ENCODE data around the gene PRPSAP1. TPM values are rescaled to one million over a fixed set of nuclear protein-coding genes. Genes with fewer than 3 reads are reported as not detected.

The PRPSAP1 gene
- total RNA-seq, 1 donor from 2014 or later = 26.7 TPM

DNA sequence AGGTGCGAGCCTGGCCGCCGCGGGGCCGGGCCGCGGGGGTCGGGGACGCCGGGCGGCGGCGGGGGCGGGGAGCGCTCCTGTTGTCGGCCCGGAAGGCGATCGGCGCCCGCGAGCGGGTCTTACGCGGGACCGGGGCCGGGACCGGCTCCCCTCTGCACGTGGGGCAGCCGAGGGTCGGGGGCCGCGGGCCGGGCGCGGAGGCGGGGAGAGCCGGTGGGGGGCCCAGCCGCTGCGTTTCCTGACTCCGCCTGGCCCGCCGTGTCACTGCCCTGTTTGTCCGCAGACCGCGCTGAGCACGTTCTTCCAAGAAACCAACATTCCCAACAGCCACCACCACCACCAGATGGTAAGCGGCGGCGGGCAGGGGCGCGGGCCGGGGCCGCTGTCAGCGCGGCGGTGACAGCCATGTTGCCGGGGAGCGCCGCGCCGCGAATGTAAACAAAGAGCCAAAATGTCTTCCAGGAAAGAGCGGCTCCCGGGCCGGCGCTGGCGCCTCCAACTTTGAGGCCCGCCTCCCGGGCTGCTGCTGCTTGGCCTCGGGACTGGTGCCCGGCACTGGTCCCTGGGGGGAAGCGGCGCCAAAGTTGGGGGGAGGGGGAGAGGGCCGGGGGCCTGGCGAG lies 88.0 kb downstream of the PRPSAP1 start:
- TF ChIP-seq, protein P1, sequence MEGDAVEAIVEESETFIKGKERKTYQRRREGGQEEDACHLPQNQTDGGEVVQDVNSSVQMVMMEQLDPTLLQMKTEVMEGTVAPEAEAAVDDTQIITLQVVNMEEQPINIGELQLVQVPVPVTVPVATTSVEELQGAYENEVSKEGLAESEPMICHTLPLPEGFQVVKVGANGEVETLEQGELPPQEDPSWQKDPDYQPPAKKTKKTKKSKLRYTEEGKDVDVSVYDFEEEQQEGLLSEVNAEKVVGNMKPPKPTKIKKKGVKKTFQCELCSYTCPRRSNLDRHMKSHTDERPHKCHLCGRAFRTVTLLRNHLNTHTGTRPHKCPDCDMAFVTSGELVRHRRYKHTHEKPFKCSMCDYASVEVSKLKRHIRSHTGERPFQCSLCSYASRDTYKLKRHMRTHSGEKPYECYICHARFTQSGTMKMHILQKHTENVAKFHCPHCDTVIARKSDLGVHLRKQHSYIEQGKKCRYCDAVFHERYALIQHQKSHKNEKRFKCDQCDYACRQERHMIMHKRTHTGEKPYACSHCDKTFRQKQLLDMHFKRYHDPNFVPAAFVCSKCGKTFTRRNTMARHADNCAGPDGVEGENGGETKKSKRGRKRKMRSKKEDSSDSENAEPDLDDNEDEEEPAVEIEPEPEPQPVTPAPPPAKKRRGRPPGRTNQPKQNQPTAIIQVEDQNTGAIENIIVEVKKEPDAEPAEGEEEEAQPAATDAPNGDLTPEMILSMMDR (IDR thresholded peaks at IDR 0.05) = no peak

GRCh38 chr17:76264755-76265623 lies 88.7 kb downstream of the PRPSAP1 start, which contains the start of gene UBALD2:
UBALD2 (plus strand) TSS chr17:76265348; CDS start chr17:76265506, 158 bp downstream.
- CTCF ChIA-PET = interaction anchor here (0.6 to 3.5 kb wide), 9 partner anchors 8 to 144 kb away, joined by 3 to 28 read pairs (median 3); no protein-coding TSS in a partner anchor
- Mint-ChIP-seq H3K27me3 (no peaks in the 10 kb centered on the region), H3K36me3 (ENCODE audit: low read depth) (peaks cover 29% of the 10 kb centered on the region), H3K9me3 (no peaks in the 10 kb centered on the region), H3K4me1 (peaks cover 80% of the 10 kb centered on the region), H3K4me3 (peak within 1 kb of the TSS; percentile 92), H3K27ac (peak within 1 kb of the TSS; percentile 94)
- DNase-seq (peak; percentile 97), ATAC-seq (ENCODE audit: low read depth) (peak; percentile 77)
- POLR2A ChIA-PET = interaction anchor here (0.6 to 17.7 kb wide), 33 partner anchors 8 to 1901 kb away, joined by 3 to 481 read pairs (median 5); partner anchors contain the start of genes EXOC7, FOXJ1, RNF157 and SRP68
- intact Hi-C loops (cut with micrococcal nuclease) = loop anchor here (1.0 to 10.0 kb wide), 5 partner anchors 7 to 970 kb away; partner anchors contain the start of gene UNK
- TF ChIP-seq, protein P1 (IDR thresholded peaks at IDR 0.05) = no peak

More for the DNA sequence above, 88.0 kb downstream of the PRPSAP1 start:
- H3K27ac Mint-ChIP-seq = peak overlapping the region; percentile 86
- no peaks in the 10 kb centered on the region for H3K27me3 Mint-ChIP-seq
- intact Hi-C loops (cut with micrococcal nuclease) = loop anchor here (2.0 to 10.0 kb wide), 3 partner anchors 73 to 971 kb away; partner anchors contain the start of gene UNK
- POLR2A ChIA-PET = interaction anchor here (0.5 to 17.7 kb wide), 19 partner anchors 8 to 410 kb away, joined by 3 to 481 read pairs (median 8); partner anchors contain the start of genes EXOC7, FOXJ1, RNF157 and SRP68
- DNase-seq (no peak), ATAC-seq (ENCODE audit: low read depth) (no peak)
- no peaks in the 10 kb centered on the region for H3K9me3 Mint-ChIP-seq
- CTCF ChIA-PET = interaction anchor here (1.0 to 3.5 kb wide), 3 partner anchors 13 to 84 kb away, joined by 3 to 28 read pairs (median 16); no protein-coding TSS in a partner anchor
- peak overlapping the region; percentile 92 for H3K4me3 Mint-ChIP-seq
- peaks cover 80% of the 10 kb centered on the region for H3K4me1 Mint-ChIP-seq
- H3K36me3 Mint-ChIP-seq (ENCODE audit: low read depth) = peaks cover 33% of the 10 kb centered on the region

DNA sequence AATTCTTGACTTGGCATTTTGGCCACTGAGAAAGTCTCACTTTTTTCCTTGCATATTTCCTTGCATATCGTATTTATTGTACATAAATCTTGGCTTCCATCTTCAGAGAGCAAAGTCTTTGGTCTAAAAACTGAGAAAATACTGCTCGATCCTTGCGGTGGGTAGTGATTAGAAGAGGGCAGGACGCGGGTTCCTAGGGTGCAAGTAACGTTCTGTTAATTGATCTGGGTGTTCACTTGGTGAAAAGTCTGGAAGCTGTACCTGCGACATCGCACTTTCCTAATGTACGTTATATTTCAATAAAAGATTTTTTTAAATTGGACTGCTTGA lies 89.3 kb downstream of the PRPSAP1 start:
- Mint-ChIP-seq H3K4me1 (peaks cover 80% of the 10 kb centered on the region), H3K36me3 (ENCODE audit: low read depth) (peaks cover 23% of the 10 kb centered on the region)
- no peak for ATAC-seq (ENCODE audit: low read depth)

GRCh38 chr17:76263896-76264295 lies 89.8 kb downstream of the PRPSAP1 start:
- Mint-ChIP-seq H3K27me3 (no peaks in the 10 kb centered on the region), H3K36me3 (ENCODE audit: low read depth) (peaks cover 20% of the 10 kb centered on the region), H3K4me1 (peaks cover 78% of the 10 kb centered on the region), H3K9me3 (no peaks in the 10 kb centered on the region), H3K4me3 (peak overlapping the region; percentile 68), H3K27ac (peak overlapping the region; percentile 94)
- intact Hi-C loops (cut with micrococcal nuclease) = loop anchor here (1.0 to 10.0 kb wide), 6 partner anchors 8 to 969 kb away; partner anchors contain the start of gene UNK
- CTCF ChIA-PET = interaction anchor here (0.9 to 3.5 kb wide), 7 partner anchors 9 to 143 kb away, joined by 3 to 28 read pairs (median 5); no protein-coding TSS in a partner anchor
- DNase-seq (no peak), ATAC-seq (ENCODE audit: low read depth) (no peak)
- TF ChIP-seq, protein P1 (IDR thresholded peaks at IDR 0.05) = no peak
- POLR2A ChIA-PET = interaction anchor here (1.1 to 17.7 kb wide), 16 partner anchors 10 to 479 kb away, joined by 3 to 481 read pairs (median 8); partner anchors contain the start of genes EXOC7, FOXJ1, UBE2O and UNK

More for the DNA sequence above, 89.3 kb downstream of the PRPSAP1 start:
- no peak for DNase-seq
- intact Hi-C loops (cut with micrococcal nuclease) = loop anchor here (1.0 to 10.0 kb wide), 5 partner anchors 8 to 970 kb away; partner anchors contain the start of gene UNK
- Mint-ChIP-seq H3K9me3 (no peaks in the 10 kb centered on the region), H3K4me3 (peak overlapping the region; percentile 70), H3K27me3 (no peaks in the 10 kb centered on the region), H3K27ac (peak overlapping the region; percentile 94)
- ChIA-PET POLR2A (interaction anchor here (0.6 to 17.7 kb wide), 33 partner anchors 8 to 1901 kb away, joined by 3 to 481 read pairs (median 5); partner anchors contain the start of genes EXOC7, FOXJ1, RNF157 and SRP68), CTCF (interaction anchor here (0.6 to 3.5 kb wide), 8 partner anchors 9 to 143 kb away, joined by 3 to 28 read pairs (median 4); no protein-coding TSS in a partner anchor)
- TF ChIP-seq, protein P1 (IDR thresholded peaks at IDR 0.05) = no peak
